ENCODE measurements around the gene GALNT1.

The GALNT1 gene

GRCh38 chr18:35717182-35717581 is 135.6 kb downstream of the GALNT1 start:
- no peak for DNase-seq (ENCODE audit: low read depth)
- H3K4me3 ChIP-seq (ENCODE audit: low read depth, low read length), result no peak overlapping the region
- no peak for TF ChIP-seq CTCF (IDR thresholded peaks at IDR 0.05; ENCODE audit: low read depth, low read length, missing control alignments)

DNA sequence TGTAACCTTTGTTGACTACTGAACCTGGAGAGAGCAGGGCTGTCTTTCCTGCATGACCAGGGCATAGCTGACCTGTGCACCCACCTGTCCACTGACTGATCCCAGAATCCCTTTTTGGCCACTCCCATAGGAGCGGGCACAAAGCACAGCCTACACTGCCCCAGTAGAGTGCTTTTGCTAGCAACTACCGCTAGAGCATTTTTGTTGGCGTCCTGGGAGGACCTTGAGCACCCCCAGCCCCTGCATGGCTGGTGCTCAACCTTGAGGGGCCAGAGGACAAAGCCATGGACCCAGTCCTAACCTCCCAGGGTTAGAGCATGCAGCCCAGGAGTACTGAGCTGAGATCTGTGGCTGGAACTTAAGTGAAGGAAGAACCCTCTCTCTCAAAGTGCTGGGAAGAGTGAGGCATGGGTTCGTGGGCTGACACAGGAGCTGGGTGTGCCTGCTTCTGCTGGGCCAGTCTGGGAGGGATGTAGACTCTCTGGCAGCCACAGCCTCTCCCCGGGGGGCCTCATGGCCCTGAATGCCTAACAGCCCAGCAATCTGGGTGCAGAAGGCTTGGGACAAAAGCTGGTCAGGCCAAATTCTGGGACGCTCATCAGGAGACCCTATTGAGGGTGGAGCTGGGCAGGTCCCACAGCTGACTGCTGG is 140.0 kb downstream of the GALNT1 start:
- H3K4me3 ChIP-seq (ENCODE audit: low read depth, low read length), result no peak overlapping the region
- TF ChIP-seq CTCF (IDR thresholded peaks at IDR 0.05; ENCODE audit: low read depth, low read length, missing control alignments), result no peak
- no peak for DNase-seq (ENCODE audit: low read depth)

DNA sequence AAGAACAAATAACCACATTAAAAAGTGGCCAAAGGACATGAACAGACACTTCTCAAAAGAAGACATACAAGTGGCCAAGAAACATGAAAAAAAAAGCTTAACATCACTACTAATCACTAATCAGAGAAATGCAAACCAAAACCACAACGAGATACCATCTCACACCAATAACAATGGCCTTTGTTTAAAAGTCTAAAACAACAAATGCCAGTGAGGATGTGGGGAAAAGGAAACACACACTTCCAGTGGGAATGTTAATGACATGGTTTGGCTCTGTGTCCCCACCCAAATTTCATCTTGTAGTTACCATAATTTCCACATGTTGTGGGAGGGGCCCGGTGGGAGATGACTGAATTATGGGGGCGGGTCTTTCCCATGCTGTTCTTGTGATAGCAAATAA is 147.1 kb downstream of the GALNT1 start:
- no peak for DNase-seq (ENCODE audit: low read depth)
- no peak overlapping the region for H3K4me3 ChIP-seq (ENCODE audit: low read depth, low read length)
- no peak for TF ChIP-seq CTCF (IDR thresholded peaks at IDR 0.05; ENCODE audit: low read depth, low read length, missing control alignments)

DNA sequence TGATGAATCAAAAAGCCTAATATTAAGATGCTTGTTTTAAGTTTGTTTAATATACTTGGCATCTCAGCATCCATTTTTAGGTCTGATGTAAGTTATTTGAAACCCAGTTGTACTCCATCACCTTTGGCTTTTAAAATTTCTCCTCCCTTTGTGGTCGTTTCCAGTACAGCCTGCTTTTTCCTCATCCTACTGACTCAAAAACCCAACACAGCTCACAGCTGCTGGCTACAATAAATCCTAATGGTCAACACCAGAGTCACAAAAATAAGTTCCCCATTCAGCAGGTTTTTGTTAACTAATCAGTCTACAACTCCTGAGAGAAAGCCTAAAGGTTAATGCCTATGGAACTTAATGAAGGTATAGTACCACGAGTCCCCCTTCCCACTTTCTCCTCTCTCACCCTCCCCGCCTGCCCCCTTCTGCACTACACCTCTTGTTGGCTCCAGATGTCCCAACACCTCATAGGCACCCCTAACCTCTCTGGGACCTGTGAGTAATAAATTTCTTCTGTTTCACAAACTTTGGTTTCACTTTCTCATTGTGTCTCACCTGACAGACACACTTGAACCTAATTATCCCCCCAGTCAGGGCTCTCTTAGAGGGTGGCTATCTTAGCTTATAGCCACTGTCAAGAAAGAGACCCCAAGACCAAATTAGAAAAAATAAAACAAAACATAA is 148.6 kb downstream of the GALNT1 start:
- TF ChIP-seq CTCF (IDR thresholded peaks at IDR 0.05; ENCODE audit: low read depth, low read length, missing control alignments), result no peak
- no peak for DNase-seq (ENCODE audit: low read depth)
- H3K4me3 ChIP-seq (ENCODE audit: low read depth, low read length), result no peak overlapping the region

GRCh38 chr18:35730691-35731370 is 149.3 kb downstream of the GALNT1 start:
- no peak overlapping the region for H3K4me3 ChIP-seq (ENCODE audit: low read depth, low read length)
- DNase-seq (ENCODE audit: low read depth), result no peak
- no peak for TF ChIP-seq CTCF (IDR thresholded peaks at IDR 0.05; ENCODE audit: low read depth, low read length, missing control alignments)

GRCh38 chr18:35731701-35732100 is 150.2 kb downstream of the GALNT1 start:
- DNase-seq (ENCODE audit: low read depth), result no peak
- no peak overlapping the region for H3K4me3 ChIP-seq (ENCODE audit: low read depth, low read length)
- TF ChIP-seq CTCF (IDR thresholded peaks at IDR 0.05; ENCODE audit: low read depth, low read length, missing control alignments), result no peak

Data from GM12864 (cell line).